SK-N-SH treated with all-trans-retinoic acid at 6 μM for 48 hours (cell line): ENCODE results near the gene HPN.

Experiments
- ATAC-seq: fragments of 200-7000 bp; cut with Tn5 transposase; 3 replicates; pipeline ENCODE4 v1.9.1; 2020; ENCODE audit warnings: mild to moderate bottlenecking, moderate library complexity
- ARNTL ChIP-seq: fragments of 450-650 bp; formaldehyde crosslinking; IDR thresholded peaks from 2 replicates; pipeline ENCODE4 v1.5.0; 2020; ENCODE audit warnings: low read depth, mild to moderate bottlenecking, moderate library complexity, borderline replicate concordance
- BACH2 ChIP-seq: fragments of 250-450 bp; sonication (Bioruptor Pico); IDR thresholded peaks from 2 replicates; pipeline ENCODE4 v1.9.0; 2021; ENCODE audit warnings: mild to moderate bottlenecking, borderline replicate concordance
- CSDC2 ChIP-seq: fragments of 250-450 bp; sonication (Bioruptor Pico); IDR thresholded peaks from 2 replicates; pipeline ENCODE4 v1.5.0; 2020; ENCODE audit warnings: mild to moderate bottlenecking, moderate library complexity
- ESRRG ChIP-seq: fragments of 250-450 bp; sonication (Bioruptor Pico); IDR thresholded peaks from 2 replicates; pipeline ENCODE4 v1.6.1; 2021; ENCODE audit warnings: mild to moderate bottlenecking
- GLIS3 ChIP-seq: fragments of 250-450 bp; sonication (Bioruptor Pico); IDR thresholded peaks from 2 replicates; pipeline ENCODE4 v1.5.0; 2020; ENCODE audit warnings: mild to moderate bottlenecking, moderate library complexity
- OSR1 ChIP-seq: fragments of 250-450 bp; sonication (Bioruptor Pico); IDR thresholded peaks from 2 replicates; pipeline ENCODE4 v1.8.0; 2022; ENCODE audit warnings: moderate library complexity, mild to moderate bottlenecking, inconsistent platforms
- POU6F1 ChIP-seq: fragments of 250-450 bp; sonication (Bioruptor Pico); IDR thresholded peaks from 2 replicates; pipeline ENCODE4 v1.8.0; 2021; ENCODE audit warnings: low read depth, mild to moderate bottlenecking, moderate library complexity, borderline replicate concordance
- PPARA ChIP-seq: fragments of 250-450 bp; sonication (Bioruptor Pico); IDR thresholded peaks from 2 replicates; pipeline ENCODE4 v1.5.0; 2020; ENCODE audit warnings: mild to moderate bottlenecking, borderline replicate concordance
- RARB ChIP-seq: fragments of 250-450 bp; sonication (Bioruptor Pico); IDR thresholded peaks from 2 replicates; pipeline ENCODE4 v1.8.0; 2021; ENCODE audit warnings: mild to moderate bottlenecking, moderate library complexity
- SNAI2 ChIP-seq: fragments of 250-450 bp; sonication (Bioruptor Pico); IDR thresholded peaks from 2 replicates; pipeline ENCODE4 v1.5.0; 2020; ENCODE audit warnings: mild to moderate bottlenecking, moderate library complexity
- TCF4 ChIP-seq: fragments of 250-450 bp; sonication (Bioruptor Pico); IDR thresholded peaks from 2 replicates; pipeline ENCODE4 v1.8.0; 2021; ENCODE audit warnings: mild to moderate bottlenecking, moderate library complexity, borderline replicate concordance
- TOX ChIP-seq: fragments of 250-450 bp; sonication (Bioruptor Pico); IDR thresholded peaks from 2 replicates; pipeline ENCODE4 v1.8.0; 2021; ENCODE audit warnings: mild to moderate bottlenecking, moderate library complexity, borderline replicate concordance
- TSHZ2 ChIP-seq: fragments of 250-450 bp; sonication (Bioruptor Pico); IDR thresholded peaks from 2 replicates; pipeline ENCODE4 v1.5.0; 2020; ENCODE audit warnings: mild to moderate bottlenecking, moderate library complexity
- ZC3H10 ChIP-seq: fragments of 250-450 bp; sonication (Bioruptor Pico); IDR thresholded peaks from 2 replicates; pipeline ENCODE4 v1.5.1; 2021; ENCODE audit warnings: mild to moderate bottlenecking, moderate library complexity
- ZFP3 ChIP-seq: fragments of 250-450 bp; sonication (Bioruptor Pico); IDR thresholded peaks from 2 replicates; pipeline ENCODE4 v1.5.0; 2020; ENCODE audit warnings: mild to moderate bottlenecking, moderate library complexity
- ZFP30 ChIP-seq: fragments of 450-650 bp; formaldehyde crosslinking; IDR thresholded peaks from 2 replicates; pipeline ENCODE4 v1.5.0; 2022; ENCODE audit warnings: mild to moderate bottlenecking, moderate library complexity
- ZNF565 ChIP-seq: fragments of 450-650 bp; formaldehyde crosslinking; conservative IDR thresholded peaks from 2 replicates; pipeline ENCODE4 v1.5.0; 2020; ENCODE audit warnings: low read depth, mild to moderate bottlenecking, moderate library complexity
- ZNF70 ChIP-seq: fragments of 450-650 bp; formaldehyde crosslinking; IDR thresholded peaks from 2 replicates; pipeline ENCODE4 v1.5.0; 2020; ENCODE audit warnings: mild to moderate bottlenecking, moderate library complexity
- TF ChIP-seq, protein P1 (sequence below): fragments of 250-450 bp; sonication (Bioruptor Pico); IDR thresholded peaks from 2 replicates; pipeline ENCODE4 v1.5.1; 2021; ENCODE audit warnings: mild to moderate bottlenecking, moderate library complexity
- TF ChIP-seq, protein P2 (sequence below): fragments of 250-450 bp; sonication (Bioruptor Pico); IDR thresholded peaks from 2 replicates; pipeline ENCODE4 v1.5.1; 2020; ENCODE audit warnings: low read depth, mild to moderate bottlenecking, moderate library complexity
- TF ChIP-seq, protein P3 (sequence below): fragments of 250-450 bp; sonication (Bioruptor Pico); IDR thresholded peaks from 2 replicates; pipeline ENCODE4 v1.8.0; 2020; ENCODE audit warnings: mild to moderate bottlenecking, moderate library complexity, borderline replicate concordance

The HPN gene

DNA sequence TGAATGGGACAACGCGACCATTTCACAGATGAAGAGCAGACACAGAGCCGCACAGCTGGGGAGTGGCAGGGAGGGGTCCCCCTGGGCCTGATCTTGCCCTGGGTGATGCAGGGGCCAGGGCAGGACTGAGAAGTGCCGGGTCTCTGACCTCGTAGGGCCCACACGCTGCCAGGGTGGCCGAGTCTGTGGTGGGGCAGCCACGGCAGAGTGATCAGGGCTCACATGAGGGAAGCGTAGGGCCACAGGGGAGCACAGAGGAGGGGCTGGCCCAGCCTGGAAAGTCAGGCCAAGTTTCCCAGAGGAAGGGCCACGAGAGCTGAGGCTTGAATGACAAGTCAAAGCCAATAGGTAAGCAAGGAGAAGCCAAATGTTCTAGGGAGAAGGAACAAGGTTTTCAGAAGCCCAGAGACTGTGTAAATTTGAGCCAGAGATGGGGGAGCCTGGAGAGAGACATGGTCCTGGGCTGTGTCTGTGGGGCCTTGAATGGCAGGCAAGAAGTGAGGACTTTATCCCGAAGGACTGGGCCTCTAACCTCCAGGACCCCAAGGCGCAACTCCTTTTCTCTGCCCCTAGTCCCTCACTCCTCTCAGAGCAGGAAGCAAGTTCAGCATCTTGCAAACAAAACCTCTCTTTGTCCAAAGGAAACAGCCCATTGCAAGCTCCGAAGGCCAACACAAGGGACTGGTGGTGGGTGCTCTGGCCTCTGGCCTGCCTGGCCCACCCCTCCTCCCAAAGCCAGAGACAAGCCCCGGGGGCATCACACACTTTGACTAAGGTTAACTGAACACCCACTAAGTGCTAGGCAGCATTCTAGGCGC lies 42.4 kb downstream of the HPN start:
- ATAC-seq, result no peak
- TF ChIP-seq TOX (CRISPR knock-in tag) (no peak), ESRRG (no peak), PPARA (CRISPR knock-in tag) (no peak), OSR1 (CRISPR knock-in tag) (no peak), ZC3H10 (CRISPR knock-in tag) (no peak), ZNF565 (CRISPR knock-in tag) (no peak), ZFP30 (CRISPR knock-in tag) (no peak), CSDC2 (CRISPR knock-in tag) (no peak), TCF4 (no peak), ZNF70 (CRISPR knock-in tag) (no peak), BACH2 (no peak), SNAI2 (CRISPR knock-in tag) (no peak)
- TF ChIP-seq, protein P1, sequence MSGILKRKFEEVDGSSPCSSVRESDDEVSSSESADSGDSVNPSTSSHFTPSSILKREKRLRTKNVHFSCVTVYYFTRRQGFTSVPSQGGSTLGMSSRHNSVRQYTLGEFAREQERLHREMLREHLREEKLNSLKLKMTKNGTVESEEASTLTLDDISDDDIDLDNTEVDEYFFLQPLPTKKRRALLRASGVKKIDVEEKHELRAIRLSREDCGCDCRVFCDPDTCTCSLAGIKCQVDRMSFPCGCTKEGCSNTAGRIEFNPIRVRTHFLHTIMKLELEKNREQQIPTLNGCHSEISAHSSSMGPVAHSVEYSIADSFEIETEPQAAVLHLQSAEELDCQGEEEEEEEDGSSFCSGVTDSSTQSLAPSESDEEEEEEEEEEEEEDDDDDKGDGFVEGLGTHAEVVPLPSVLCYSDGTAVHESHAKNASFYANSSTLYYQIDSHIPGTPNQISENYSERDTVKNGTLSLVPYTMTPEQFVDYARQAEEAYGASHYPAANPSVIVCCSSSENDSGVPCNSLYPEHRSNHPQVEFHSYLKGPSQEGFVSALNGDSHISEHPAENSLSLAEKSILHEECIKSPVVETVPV (CRISPR knock-in tag), result no peak
- TF ChIP-seq, protein P2, sequence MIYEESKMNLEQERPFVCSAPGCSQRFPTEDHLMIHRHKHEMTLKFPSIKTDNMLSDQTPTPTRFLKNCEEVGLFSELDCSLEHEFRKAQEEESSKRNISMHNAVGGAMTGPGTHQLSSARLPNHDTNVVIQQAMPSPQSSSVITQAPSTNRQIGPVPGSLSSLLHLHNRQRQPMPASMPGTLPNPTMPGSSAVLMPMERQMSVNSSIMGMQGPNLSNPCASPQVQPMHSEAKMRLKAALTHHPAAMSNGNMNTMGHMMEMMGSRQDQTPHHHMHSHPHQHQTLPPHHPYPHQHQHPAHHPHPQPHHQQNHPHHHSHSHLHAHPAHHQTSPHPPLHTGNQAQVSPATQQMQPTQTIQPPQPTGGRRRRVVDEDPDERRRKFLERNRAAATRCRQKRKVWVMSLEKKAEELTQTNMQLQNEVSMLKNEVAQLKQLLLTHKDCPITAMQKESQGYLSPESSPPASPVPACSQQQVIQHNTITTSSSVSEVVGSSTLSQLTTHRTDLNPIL, result no peak

- ATAC-seq, result no peak
- TF ChIP-seq GLIS3 (CRISPR knock-in tag), result no peak
- TF ChIP-seq PPARA (CRISPR knock-in tag), result no peak
- TF ChIP-seq ARNTL (CRISPR knock-in tag), result no peak
- no peak for TF ChIP-seq ZNF70 (CRISPR knock-in tag)
- no peak for TF ChIP-seq SNAI2 (CRISPR knock-in tag)
- no peak for TF ChIP-seq ZFP30 (CRISPR knock-in tag)
- no peak for TF ChIP-seq ZC3H10 (CRISPR knock-in tag)
- TF ChIP-seq, protein P1 (CRISPR knock-in tag), result no peak
- no peak for TF ChIP-seq CSDC2 (CRISPR knock-in tag)
- no peak for TF ChIP-seq ESRRG
- TF ChIP-seq, protein P3, sequence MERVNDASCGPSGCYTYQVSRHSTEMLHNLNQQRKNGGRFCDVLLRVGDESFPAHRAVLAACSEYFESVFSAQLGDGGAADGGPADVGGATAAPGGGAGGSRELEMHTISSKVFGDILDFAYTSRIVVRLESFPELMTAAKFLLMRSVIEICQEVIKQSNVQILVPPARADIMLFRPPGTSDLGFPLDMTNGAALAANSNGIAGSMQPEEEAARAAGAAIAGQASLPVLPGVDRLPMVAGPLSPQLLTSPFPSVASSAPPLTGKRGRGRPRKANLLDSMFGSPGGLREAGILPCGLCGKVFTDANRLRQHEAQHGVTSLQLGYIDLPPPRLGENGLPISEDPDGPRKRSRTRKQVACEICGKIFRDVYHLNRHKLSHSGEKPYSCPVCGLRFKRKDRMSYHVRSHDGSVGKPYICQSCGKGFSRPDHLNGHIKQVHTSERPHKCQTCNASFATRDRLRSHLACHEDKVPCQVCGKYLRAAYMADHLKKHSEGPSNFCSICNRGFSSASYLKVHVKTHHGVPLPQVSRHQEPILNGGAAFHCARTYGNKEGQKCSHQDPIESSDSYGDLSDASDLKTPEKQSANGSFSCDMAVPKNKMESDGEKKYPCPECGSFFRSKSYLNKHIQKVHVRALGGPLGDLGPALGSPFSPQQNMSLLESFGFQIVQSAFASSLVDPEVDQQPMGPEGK (CRISPR knock-in tag), result no peak
- TF ChIP-seq, protein P2, result no peak
- TF ChIP-seq POU6F1 (CRISPR knock-in tag), result no peak
- TF ChIP-seq TSHZ2 (CRISPR knock-in tag), result no peak
- no peak for TF ChIP-seq BACH2
- TF ChIP-seq ZNF565 (CRISPR knock-in tag), result no peak
- no peak for TF ChIP-seq ZFP3 (CRISPR knock-in tag)
- no peak for TF ChIP-seq RARB
These were observed 42.9 kb downstream of the HPN start for GRCh38 chr19:35084509-35084762.
